GM18870 (cell line): ENCODE measurements around the gene TMEM212.

Experiments
- ATAC-seq: cut with Tn5 transposase; IDR thresholded peaks from one replicate; pipeline ENCODE4 v1.9.1; 2021; ENCODE audit warnings: moderate library complexity; ENCODE audit not compliant: unreplicated experiment

TMEM212 gene

DNA sequence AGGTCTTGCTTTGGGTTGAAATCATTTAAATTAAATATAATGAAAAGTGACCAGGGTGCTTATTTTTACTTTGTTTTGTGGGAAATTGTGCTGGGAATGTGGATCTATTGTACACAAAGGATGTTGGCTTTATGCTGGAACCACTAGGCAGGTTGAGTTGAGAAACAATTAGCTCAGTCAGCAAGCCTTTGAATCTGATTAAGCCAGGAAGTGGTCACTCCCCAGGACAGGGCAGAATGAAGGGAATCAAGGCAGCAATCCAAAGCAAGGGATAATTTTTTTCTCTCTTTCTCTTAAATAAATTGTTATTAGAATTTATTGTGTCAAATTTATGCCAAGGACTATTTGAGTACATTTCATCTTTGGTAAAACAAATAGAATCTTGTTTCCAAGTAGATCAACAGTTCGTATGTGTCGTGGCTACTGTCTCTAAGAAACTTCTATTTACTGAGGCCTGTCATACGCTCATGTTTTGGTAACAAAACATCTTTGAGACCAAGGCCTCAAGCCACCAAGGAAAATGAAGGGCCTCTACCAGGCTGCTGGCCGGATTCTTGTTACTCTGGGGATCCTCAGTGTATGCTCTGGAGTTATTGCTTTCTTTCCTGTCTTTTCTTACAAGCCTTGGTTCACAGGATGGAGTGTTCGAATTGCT is at the start of gene TMEM212:
TMEM212 (plus strand) TSS at position 486 of the 655 bp plus-strand sequence; CDS start at position 521, 35 bp downstream.
- ATAC-seq = no peak

DNA sequence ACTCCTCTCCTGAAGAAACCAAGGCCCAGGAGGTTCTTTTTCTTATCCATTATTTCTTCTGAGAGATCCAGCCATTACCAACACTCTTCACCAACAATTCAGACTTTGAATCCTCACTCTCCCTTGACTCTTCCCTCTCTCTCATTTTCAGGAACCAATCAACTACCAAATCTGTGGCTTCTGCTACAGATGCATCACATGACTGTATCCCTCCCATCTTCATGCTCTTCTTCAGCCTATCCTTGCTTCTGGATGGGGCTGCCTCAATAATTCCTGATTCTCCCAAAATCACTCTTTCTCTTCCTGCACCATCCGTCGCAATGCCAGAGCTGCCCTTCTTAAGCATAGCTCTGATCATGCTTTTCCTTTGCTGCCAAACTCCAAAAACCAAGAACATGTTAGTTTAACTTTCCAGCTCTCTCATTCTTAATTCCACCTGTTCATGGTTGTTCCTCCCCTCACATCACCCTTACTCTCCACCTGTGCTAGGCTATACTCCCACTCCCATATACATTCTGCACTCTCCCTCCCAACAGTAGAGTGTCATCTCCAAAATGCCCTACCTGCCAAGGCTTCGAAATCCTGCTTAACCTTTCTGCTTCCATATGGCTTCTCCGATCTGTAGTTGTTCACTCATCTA is 46.4 kb upstream of the TMEM212 start:
- ATAC-seq = no peak

DNA sequence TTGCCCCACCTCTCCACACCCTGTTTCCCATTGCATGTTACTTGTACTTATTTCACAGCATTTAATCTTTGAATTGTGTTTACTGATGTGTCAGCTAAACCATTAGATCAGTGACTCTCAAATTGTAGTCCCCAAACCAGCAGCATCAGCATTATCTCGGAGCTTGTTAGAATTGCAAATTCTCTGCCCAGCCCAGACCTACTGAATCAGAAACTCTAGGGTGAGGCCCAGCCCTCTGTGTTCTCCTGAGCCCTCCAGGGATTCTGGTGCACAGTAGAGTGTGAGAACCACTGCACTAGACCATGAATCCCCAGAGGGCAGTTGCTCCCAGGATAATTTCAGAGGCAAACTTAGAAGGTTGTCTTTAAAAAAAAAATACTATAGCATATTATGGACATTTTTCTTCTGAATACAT is 45.9 kb upstream of the TMEM212 start:
- peak; percentile 58 for ATAC-seq

- no peak for ATAC-seq
These were observed 45.3 kb upstream of the TMEM212 start for GRCh38 chr3:171797873-171798272.

DNA sequence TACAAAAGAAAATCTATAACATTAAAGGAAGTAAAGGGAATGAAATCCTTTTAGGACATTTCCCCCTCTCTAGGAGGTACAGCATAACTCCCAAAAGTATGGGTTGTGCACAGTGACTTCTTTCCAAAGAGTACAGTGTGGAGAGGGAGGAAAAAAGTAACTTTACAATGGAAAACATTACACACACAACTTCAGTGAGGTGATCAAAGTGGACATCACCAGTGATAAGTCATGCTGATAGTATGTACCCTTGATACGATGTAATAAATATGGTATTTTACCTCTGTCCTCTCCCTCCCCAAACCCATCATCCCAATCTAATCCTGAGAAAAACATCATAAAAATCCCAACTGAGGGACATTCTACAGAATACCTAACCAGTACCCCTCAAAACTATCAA is 43.6 kb upstream of the TMEM212 start:
- ATAC-seq = no peak

- ATAC-seq = no peak
These were observed 41.2 kb upstream of the TMEM212 start for GRCh38 chr3:171801738-171802589.

GRCh38 chr3:171802590-171802956 is 40.6 kb upstream of the TMEM212 start:
- ATAC-seq = peak; percentile 43

DNA sequence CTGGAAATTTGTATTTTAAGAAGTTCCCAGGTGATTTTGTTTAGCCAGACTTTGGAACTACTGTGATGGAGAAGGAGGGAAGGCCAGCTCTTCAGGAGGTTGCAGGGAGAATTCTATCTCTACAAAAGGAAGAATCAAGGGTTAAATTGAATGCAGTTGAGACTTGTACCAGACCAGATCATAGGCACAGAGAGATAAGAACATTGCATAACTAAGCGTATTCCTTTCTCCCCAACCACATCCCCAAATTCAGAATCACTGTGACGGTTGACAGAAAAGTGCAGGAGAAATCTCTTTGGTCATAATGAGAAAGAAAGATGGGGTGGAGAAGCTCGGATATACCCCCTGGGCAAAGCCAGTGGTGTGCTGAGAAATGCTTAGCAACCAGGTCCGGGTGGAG is 40.1 kb upstream of the TMEM212 start:
- ATAC-seq = no peak

DNA sequence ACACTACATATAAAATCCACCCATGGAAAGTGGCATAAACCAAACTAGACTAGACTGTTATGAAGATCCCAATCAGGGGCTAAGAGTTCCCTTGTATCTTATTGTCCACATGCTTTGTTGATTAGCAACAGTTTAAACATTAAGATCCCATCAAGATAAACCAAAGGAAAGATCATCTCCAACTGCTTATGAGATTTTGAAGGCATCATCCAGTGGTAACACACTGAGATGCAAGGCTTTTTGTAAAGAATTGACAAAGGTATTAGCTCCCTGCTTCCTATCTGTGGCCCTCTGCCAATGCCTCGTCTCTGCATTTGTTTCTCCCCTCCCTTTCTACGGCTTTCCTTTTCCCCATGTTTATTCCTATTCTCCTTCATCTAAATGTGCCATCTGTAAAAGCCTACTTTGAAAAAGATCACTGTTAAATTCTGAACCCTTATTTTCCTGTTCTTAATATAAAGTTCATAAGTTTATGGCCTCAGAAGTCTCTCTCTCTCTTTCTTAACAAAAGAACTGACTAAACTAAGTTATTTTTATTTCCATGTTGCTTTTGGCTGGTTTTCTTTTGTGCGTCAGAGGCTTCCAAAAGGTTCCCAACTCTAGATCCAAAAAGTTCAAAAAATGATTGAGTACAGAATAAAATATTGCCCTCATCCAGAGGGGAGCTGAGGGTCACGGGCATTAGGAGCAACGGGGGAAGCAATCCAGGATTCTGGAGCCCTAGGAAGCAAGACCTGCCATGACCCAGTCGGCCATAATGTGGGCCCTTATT is 38.3 kb upstream of the TMEM212 start:
- ATAC-seq = no peak

DNA sequence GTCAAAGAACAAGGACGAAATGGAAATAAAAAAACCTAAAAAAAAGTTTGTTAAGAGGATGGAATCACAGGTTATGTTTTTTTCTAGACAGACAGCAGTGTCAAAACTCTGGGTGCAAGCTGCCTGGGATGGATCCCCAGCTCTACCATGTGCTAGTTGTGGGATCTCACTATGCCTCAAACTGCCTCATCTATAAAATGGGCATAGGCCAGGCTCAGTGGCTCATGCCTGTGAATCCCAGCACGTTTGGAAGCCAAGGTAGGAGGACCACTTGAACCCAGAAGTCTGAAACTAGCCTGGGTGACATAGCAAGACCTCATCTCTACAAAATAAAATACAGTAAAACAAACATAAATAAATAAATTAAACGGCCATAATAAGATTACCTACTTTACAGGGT is 37.5 kb upstream of the TMEM212 start:
- no peak for ATAC-seq

DNA sequence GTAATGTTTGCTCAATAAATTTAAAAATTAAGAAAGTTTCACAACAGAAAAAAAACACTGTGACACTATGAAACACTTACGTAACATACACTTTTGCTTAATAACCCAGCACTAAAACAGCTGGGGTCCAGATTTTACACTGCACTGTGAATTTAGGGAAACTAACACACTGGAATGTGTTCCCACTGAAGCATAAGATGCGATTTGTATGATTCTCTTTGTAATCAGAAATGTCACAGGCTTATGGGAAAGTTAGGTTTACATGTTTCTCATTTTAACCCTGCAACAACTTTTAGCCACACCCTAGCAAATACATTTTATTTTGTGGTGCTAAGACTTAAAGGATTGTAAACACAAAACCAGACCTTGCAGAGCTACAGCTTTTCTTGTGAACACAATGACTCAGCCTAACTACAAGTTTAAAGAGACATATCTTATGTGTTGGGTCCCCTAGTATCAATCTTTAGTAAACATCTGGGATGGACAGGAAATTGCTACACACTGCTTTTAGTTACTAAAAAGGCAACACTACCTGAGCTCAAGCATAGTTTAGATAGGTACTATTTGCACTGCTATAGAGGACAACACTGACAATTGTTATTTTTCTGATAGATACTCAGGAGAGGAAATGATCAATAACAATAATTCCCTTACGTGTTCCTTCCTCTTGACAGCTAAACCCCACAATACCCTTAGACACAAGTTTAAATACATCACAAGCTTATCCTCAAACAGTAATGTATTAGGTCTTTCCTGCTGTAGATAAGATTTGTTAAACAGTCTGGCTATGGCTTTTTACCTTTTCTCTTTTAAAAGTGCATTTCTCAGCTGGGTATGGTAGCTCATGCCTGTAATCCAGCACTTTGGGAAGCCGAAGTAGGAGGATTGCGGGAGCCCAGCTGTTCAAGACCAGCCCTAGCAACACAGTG is 36.7 kb upstream of the TMEM212 start:
- ATAC-seq = no peak

- no peak for ATAC-seq
These were observed 35.9 kb upstream of the TMEM212 start for GRCh38 chr3:171807129-171807675.

DNA sequence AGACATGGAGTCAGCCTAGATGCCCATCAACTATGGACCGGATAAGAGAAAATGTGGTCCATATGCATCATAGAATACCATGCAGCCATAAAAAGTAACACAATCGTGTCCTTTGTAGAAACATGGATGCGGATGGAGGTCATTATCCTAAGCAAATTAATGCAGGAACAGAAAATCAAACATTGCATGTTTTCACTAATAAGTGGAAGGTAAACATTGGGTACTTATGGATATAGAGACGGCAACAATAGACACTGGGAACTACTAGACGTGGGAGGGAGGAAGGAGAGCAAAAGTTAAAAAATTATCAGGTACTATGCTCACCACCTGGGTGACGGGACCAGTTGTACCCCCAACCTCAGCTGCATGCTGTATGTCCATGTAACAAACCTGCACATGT is 35.3 kb upstream of the TMEM212 start:
- ATAC-seq = no peak

- ATAC-seq = peak; percentile 34
These were observed 33.6 kb upstream of the TMEM212 start for GRCh38 chr3:171809611-171809860.

DNA sequence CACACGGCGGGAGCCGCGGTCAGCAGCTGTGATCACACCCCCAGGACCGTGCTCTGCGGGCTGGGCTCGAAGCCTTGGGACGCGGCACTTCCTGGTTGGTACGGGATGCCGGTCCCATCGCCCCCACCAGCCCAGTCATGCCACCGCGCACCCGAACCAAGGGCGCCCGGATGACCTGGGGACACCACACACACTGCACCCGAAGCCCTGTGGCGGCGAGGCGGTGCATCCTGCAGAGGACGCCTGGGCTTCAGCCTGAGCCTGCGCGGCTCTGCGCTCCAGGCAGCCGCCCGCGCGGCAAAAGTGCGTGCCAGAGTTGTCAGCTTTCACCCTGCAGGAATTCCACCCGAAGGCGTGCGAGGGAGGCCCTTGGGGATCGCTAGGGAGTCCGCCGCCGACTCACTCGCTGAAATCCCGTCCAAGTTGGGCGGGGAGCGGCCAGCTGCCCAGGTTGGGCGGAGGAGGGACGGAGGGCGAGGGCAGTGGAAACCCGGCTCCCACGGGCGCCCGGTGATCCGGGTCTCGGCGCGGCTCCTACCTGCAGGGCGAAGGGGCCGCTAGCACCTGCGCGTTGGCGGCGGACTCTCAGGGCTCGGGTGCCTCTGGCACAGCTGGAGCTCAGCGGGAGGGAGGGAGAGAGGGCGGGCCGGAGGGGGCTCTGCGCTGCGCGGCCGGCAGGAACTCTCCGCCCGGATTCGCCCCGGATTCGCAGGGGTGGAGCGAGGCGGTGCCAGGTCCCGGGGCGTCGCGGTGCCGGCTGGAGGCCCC is 33.1 kb upstream of the TMEM212 start, which contains the start of gene PLD1:
PLD1 (minus strand) TSS at position 623 of the 768 bp plus-strand sequence. CDS start 72,432 bp downstream, outside the sequence.
- peak; percentile 29 for ATAC-seq

DNA sequence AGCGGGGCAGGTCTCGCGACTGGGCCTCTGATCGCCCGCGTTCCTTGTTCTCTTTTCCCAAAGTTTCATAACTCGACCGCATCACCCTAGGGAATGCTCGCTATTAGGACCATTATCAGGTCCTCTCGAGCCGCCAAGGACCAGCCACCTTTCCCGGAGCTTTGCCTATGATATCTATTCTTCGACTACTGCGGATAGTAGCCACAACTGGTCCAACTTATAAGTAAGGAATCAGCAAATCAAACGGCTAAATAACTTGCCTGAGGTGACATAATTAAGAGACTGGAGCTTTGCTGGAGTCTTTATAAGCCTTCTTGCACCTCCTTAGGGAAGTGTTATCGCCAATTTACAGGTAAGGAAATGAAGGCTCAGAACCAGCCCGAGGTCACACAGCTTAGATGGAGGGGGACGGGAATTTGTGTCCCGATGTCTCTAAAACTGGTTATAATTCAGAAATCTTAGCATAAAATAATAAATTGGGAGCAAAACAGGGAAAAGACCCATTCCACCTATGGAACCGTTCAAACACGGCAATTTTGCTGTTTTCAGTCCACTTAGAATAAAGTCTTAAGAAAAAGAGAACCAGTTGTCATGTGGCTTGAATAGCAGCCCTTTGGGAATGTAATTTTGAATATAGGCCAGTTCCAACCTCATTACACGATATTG is 32.4 kb upstream of the TMEM212 start:
- ATAC-seq = no peak

GRCh38 chr3:171811295-171811912 is 31.7 kb upstream of the TMEM212 start:
- ATAC-seq = no peak

GRCh38 chr3:171811913-171812335 is 31.2 kb upstream of the TMEM212 start:
- no peak for ATAC-seq
